Right forelimb (tissue), 1 donor: ENCODE results near the gene STAG2.
"Not testable (repeated sequence)": the region's sequence is repeated elsewhere in the genome, so short reads cannot be mapped to it uniquely, and the experiment has no call there.

Experiments
- DNase-seq: peaks from one replicate; pipeline ENCODE4 v3.0.0-alpha.2; 2018

STAG2 gene

GRCh38 chrX:123961268-123962005 lies at the start of gene STAG2:
Gene STAG2 (plus strand): TSS chrX:123961706. CDS start chrX:124022628, 60,922 bp downstream.
- peak; percentile 90 for DNase-seq

- no peak for DNase-seq
These were observed 44.4 kb upstream of the STAG2 start for GRCh38 chrX:123917069-123917468.

GRCh38 chrX:123918106-123918721 lies 43.3 kb upstream of the STAG2 start:
- DNase-seq = no peak

GRCh38 chrX:123920105-123920785 lies 41.3 kb upstream of the STAG2 start:
- no peak for DNase-seq

GRCh38 chrX:123923211-123923610 lies 38.3 kb upstream of the STAG2 start:
- DNase-seq = no peak

GRCh38 chrX:123924186-123924585 lies 37.3 kb upstream of the STAG2 start:
- DNase-seq = no peak

GRCh38 chrX:123927845-123928244 lies 33.7 kb upstream of the STAG2 start:
- DNase-seq = no peak

- DNase-seq = not testable (repeated sequence)
These were observed 29.5 kb upstream of the STAG2 start for GRCh38 chrX:123932055-123932454.

- no peak for DNase-seq
These were observed 18.4 kb upstream of the STAG2 start for GRCh38 chrX:123943074-123943473.

- no peak for DNase-seq
These were observed 18.0 kb upstream of the STAG2 start for GRCh38 chrX:123943488-123943887.

- DNase-seq = no peak
These were observed 11.7 kb upstream of the STAG2 start for GRCh38 chrX:123949846-123950245.

GRCh38 chrX:123959281-123960063 lies 2.0 kb upstream of the STAG2 start:
- DNase-seq = peak; percentile 56

- DNase-seq = no peak
These were observed 594 bp upstream of the STAG2 start for GRCh38 chrX:123960956-123961267.

- peak; percentile 40 for DNase-seq
These were observed 531 bp downstream of the STAG2 start for GRCh38 chrX:123962006-123962467.

GRCh38 chrX:123962794-123963373 lies 1.4 kb downstream of the STAG2 start:
- DNase-seq = peak; percentile 91

GRCh38 chrX:123964156-123964834 lies 2.8 kb downstream of the STAG2 start:
- DNase-seq = no peak

GRCh38 chrX:123965712-123966111 lies 4.2 kb downstream of the STAG2 start:
- DNase-seq = no peak

- DNase-seq = no peak
These were observed 6.0 kb downstream of the STAG2 start for GRCh38 chrX:123967497-123967896.

GRCh38 chrX:123968383-123969050 lies 7.0 kb downstream of the STAG2 start:
- DNase-seq = no peak

GRCh38 chrX:123971982-123972381 lies 10.5 kb downstream of the STAG2 start:
- DNase-seq = no peak

- DNase-seq = no peak
These were observed 12.4 kb downstream of the STAG2 start for GRCh38 chrX:123973921-123974320.

- no peak for DNase-seq
These were observed 13.7 kb downstream of the STAG2 start for GRCh38 chrX:123975180-123975579.
